ENCODE results near the gene NTS. TPM values are rescaled to one million over a fixed set of nuclear protein-coding genes. Genes with fewer than 3 reads are reported as not detected.

Gene NTS, protein sequence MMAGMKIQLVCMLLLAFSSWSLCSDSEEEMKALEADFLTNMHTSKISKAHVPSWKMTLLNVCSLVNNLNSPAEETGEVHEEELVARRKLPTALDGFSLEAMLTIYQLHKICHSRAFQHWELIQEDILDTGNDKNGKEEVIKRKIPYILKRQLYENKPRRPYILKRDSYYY
- total RNA-seq = not detected in 2 replicates

GRCh38 chr12:85874031-85874461 is at the start of gene NTS:
TSS of gene NTS (plus strand) at chr12:85874295. CDS start at chr12:85874404, 109 bp downstream.
- intact Hi-C loops (cut with micrococcal nuclease) = loop anchor here (5.0 kb wide), 1 partner anchor 1002 kb away; no protein-coding TSS in a partner anchor

- intact Hi-C loops (cut with micrococcal nuclease) = no loop called here
Measured at GRCh38 chr12:85825746-85826145, 48.3 kb upstream of the NTS start.

DNA sequence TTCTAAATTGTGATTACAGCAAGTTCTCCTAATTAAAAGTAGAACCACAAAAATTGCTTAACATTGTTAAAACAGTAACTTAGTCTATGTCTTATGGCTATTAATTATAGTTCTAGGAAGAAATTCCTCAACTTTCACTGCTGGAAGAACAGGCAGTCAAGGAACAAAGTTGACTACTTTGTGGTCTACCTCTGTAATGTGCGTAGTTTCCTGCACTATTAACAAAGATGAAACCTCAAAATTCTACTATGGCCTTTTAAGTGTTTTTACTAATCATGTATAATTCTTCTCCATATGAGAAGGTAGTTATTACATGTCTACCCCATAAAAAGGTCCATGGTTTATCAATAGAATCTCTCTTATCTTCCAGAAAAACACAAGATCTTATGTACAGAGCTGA is 45.5 kb upstream of the NTS start:
- intact Hi-C loops (cut with micrococcal nuclease) = no loop called here

- intact Hi-C loops (cut with micrococcal nuclease) = no loop called here
Measured at GRCh38 chr12:85829391-85829790, 44.7 kb upstream of the NTS start.

GRCh38 chr12:85831327-85831990 is 42.6 kb upstream of the NTS start:
- intact Hi-C loops (cut with micrococcal nuclease) = no loop called here

GRCh38 chr12:85833579-85833978 is 40.5 kb upstream of the NTS start:
- intact Hi-C loops (cut with micrococcal nuclease) = no loop called here

- intact Hi-C loops (cut with micrococcal nuclease) = no loop called here
Measured at GRCh38 chr12:85834378-85834777, 39.7 kb upstream of the NTS start.

- intact Hi-C loops (cut with micrococcal nuclease) = no loop called here
Measured at GRCh38 chr12:85835426-85836196, 38.5 kb upstream of the NTS start.

DNA sequence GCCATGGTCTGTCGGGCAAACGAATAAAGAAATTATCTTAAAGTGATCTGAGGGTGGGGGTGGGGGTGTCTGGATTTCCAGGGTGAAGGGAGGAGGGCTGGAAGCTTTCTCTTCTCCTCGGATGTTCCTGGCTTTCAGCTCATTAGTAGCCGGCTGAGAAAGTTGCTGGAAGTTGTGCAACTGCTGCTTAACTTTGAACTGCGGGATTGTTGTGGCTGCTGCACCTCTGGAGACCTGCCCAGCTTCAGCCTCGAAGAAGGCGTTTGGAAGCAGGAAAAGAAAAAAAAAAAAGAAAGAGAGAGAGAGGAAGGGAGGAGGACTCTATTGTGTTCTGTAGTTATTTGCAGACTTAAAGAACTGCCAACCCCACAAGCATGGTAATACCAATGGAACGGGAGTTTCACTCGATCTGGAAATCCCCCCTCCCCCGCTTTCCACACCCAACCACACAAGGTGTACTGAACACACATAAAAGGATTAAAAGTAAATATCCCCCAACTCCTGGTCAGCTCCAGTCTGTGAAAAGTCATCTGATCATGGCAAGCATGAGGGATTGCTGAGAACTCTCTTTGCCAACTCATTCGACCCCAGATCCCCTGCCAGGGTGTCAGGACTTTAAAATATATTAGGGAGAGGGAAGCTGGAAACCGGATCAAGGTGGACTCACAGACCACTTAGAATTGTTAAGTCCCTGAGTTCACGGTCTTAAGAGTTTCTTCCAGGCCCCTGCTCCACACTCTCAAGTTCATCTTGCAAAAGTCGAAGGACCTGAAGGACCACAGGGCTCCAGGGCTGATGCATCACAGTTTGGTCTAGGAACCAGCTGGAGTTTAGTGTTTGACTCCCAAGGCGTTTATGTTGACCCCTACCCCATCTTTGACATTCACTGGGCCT is 37.7 kb upstream of the NTS start, which contains the start of gene RASSF9:
RASSF9 (minus strand) TSS at position 213 of the 894 bp plus-strand sequence; CDS start at position 5, 208 bp downstream.
- intact Hi-C loops (cut with micrococcal nuclease) = no loop called here

- intact Hi-C loops (cut with micrococcal nuclease) = no loop called here
Measured at GRCh38 chr12:85843606-85844310, 30.3 kb upstream of the NTS start.

GRCh38 chr12:85849344-85849743 is 24.8 kb upstream of the NTS start:
- intact Hi-C loops (cut with micrococcal nuclease) = no loop called here

DNA sequence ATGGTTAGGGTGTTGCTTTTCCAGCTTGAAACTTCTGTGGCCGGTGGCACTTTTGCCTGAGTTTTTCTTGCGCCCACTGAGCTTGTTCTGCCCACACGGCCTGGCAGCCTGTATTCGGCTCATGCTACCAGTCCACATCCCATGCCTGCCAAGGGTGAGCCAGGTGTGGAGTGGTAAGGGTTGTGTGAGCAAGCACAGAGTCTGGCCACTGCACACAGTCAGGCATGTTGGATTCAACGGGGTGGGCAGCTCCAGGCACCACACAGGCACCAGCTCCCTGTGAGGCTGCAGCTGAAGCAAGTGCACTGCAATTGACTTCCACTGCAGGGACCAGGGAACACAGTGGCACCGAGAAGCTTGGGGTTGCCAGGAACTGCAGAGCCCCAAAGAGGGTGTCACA is 18.8 kb upstream of the NTS start:
- intact Hi-C loops (cut with micrococcal nuclease) = no loop called here

DNA sequence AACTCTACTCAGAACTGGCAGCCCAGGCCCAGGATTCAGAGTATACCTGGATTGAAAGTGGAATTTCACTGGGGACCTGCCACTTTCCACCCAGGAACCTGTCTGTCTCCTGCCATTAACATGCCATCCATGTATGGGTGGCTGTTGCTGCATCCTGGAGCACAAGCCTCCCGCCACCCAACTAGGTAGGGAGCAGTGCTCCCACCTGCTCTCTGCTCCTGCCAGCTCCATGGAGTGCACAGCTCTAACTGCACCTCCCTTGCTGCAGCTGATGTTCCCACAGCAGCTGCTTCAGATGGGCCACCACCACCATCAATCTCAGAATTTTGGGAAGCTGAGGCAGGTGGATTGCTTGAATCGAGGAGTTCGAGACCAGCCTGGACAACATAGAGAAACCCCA is 17.1 kb upstream of the NTS start:
- intact Hi-C loops (cut with micrococcal nuclease) = no loop called here

DNA sequence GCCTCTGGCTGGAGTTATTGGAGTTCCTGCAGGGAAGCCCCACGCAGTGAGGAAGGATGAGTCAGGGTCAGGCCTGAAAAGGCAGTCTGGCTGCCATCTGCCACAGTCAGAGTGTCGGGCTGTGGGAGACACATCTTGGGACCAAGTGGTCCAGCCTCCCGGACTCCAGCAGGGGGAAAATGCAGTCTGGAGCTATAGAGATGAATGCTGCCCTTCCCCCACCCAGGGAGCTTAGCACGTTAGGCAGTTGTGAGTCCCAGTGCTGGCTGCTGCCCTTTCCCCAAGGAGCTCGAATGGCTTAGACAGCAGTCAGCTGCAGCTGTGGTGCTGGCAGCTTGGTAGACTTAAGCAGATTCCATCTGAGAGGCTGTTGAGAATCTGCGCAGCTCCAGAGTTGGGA is 8.2 kb upstream of the NTS start:
- intact Hi-C loops (cut with micrococcal nuclease) = loop anchor here (2.0 to 5.0 kb wide), 2 partner anchors 291 to 789 kb away; no protein-coding TSS in a partner anchor

DNA sequence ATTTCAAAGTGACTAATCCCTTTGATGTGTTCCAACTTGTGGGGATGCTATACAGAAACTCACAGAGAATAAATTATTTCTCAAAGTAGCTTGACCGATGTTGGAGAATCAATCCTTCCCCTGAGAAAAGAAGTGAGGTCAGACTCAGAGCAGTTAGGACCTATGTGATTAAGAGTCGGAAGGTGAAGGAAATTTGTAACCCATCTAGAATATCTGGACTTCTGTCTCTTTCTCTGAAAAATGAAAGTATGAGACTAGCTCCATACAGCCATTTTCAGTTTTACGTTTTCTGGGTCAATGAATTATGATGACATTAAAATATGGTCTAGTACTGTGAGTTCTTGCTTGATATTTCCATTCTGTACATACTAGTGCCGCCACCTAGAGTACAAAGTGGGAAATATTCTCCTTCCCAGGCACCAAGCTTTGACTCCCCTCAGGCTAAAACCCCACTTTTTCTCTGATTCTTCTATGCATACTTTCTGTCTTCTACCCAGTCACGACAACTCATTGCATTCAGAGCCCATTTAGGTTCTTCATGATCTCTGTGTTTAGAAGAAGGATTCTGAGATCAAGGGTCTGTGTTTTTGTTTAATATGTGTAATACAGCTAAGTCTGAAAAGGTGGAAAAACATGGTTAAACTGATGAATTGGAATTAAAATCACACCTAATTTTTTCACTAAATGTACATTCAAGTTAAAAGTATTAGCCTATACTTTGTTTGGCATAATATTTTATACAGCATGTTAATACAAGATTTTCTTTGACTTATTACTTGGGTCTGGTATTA is 6.9 kb upstream of the NTS start:
- intact Hi-C loops (cut with micrococcal nuclease) = loop anchor here (1.0 to 5.0 kb wide), 3 partner anchors 292 to 790 kb away; no protein-coding TSS in a partner anchor

GRCh38 chr12:85872497-85873091 is 1.5 kb upstream of the NTS start:
- intact Hi-C loops (cut with micrococcal nuclease) = loop anchor here (1.0 to 5.0 kb wide), 3 partner anchors 404 to 1000 kb away; no protein-coding TSS in a partner anchor

GRCh38 chr12:85877459-85877858 is 3.4 kb downstream of the NTS start:
- intact Hi-C loops (cut with micrococcal nuclease) = no loop called here

- intact Hi-C loops (cut with micrococcal nuclease) = no loop called here
Measured at GRCh38 chr12:85883763-85884162, 9.7 kb downstream of the NTS start.

DNA sequence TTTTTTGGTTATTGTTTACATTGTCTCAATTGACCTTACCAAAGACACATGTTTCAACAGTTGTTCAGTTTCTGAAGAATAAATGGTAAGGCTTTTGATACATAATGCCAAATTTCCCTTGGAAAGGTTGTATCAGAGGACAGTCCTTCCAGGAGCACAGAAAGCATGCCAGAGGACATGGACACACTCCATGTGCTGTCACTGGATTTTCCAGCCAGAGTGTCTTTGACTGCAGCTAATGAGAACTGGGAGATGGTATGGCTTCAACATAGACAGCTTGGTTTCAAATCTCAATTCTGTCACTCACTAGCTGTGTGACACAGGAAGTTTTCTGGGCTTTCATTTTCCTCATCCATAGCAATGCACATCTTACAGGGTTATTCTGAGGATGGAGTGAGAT is 20.6 kb downstream of the NTS start:
- intact Hi-C loops (cut with micrococcal nuclease) = no loop called here

Data from T-helper 2 cell treated with Interferon-gamma antibody and Interleukin-4, amounts not matched to agents 100 ng/mL and 5 ng/mL, for 36 hours (primary cell).